Fibroblast of lung (primary cell): ENCODE results near the gene IFITM5.

Source experiments
- EZH2 ChIP-seq: IDR thresholded peaks from 2 replicates; pipeline ENCODE4 v1.5.1; 2012; ENCODE audit warnings: low read length, control low read depth, mild to moderate bottlenecking; ENCODE audit errors: missing control alignments
- TF ChIP-seq, protein P1 (sequence below), 2 donors: IDR thresholded peaks in 1 of 2; conservative IDR thresholded peaks in 1 of 2; 1 replicate in 1 of 2; 2 replicates in 1 of 2; pipeline ENCODE4 v1.5.1; 2011 to 2012; ENCODE audit warnings: low read length in 2 of 2, control low read depth in 1 of 2, inconsistent platforms in 1 of 2, low read depth in 1 of 2, mild to moderate bottlenecking in 1 of 2

DNA sequence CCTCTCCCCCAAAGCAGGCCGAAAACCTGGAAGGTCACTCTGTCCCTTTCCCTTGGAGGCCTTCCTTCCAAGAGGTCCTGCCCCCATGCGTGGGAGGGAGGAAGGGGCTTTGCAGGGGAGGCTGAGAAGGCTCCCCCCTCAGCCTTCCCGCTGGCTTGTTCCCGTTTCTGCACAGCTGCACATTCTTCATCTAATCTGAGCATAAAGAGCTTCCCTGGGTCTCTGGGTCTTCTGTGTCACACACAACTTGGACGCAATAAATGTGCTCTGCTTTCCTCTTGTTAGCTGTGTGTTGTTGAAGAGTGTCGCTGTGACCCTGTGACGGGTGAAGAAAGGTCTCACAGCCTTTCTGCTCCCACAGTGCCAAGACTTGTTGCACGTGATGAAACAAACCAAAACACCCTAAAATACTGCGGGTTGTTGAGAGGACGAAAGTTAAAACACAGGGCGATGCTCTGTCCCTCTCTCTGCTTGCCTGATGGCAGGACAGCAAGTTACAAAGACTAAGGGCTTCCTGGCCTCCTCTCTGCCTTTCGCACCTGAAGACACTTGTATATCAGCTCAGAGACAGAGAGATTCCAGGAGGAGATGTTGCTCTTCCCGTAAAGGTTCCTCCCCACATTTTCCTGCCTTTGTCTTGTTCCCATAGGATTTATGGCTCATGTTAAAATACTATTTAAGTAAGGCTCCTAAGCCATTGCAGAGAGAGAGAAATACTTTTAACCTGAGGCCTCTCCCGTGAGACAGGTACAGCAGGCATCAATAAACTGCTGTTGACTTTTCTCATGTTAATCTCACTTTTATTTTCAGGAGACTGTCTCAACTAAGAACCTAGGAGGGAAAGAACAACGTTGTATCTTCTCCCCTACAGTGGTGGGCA is 36.7 kb upstream of the IFITM5 start:
- TF ChIP-seq, protein P1, sequence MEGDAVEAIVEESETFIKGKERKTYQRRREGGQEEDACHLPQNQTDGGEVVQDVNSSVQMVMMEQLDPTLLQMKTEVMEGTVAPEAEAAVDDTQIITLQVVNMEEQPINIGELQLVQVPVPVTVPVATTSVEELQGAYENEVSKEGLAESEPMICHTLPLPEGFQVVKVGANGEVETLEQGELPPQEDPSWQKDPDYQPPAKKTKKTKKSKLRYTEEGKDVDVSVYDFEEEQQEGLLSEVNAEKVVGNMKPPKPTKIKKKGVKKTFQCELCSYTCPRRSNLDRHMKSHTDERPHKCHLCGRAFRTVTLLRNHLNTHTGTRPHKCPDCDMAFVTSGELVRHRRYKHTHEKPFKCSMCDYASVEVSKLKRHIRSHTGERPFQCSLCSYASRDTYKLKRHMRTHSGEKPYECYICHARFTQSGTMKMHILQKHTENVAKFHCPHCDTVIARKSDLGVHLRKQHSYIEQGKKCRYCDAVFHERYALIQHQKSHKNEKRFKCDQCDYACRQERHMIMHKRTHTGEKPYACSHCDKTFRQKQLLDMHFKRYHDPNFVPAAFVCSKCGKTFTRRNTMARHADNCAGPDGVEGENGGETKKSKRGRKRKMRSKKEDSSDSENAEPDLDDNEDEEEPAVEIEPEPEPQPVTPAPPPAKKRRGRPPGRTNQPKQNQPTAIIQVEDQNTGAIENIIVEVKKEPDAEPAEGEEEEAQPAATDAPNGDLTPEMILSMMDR (conservative IDR thresholded peaks at IDR 0.05 in 1 of 2, IDR thresholded peaks at IDR 0.05 in 1 of 2; ENCODE audit: low read depth in 1 of 2, low read length in 2 of 2), result no peak
- no peak for TF ChIP-seq EZH2
